PC-9 (cell line): ENCODE measurements around the gene TOPBP1.

Experiments
- CTCF ChIP-seq: fragments of 200-600 bp; sonication (generic); conservative IDR thresholded peaks from 2 replicates; pipeline ENCODE4 v1.6.1; 2017; ENCODE audit warnings: mixed run types, antibody characterized with exemption, mild to moderate bottlenecking, moderate library complexity
- EZH2 ChIP-seq: fragments of 200-600 bp; sonication (generic); IDR thresholded peaks from 2 replicates; pipeline ENCODE4 v1.8.0; 2017; ENCODE audit warnings: antibody characterized with exemption, low read depth

GRCh38 chr3:133570139-133570936, 91.4 kb downstream of the TOPBP1 start:
- TF ChIP-seq CTCF (no peak), EZH2 (no peak)
